ENCODE results near the gene CACNA2D4. TPM values are rescaled to one million over a fixed set of nuclear protein-coding genes. Genes with fewer than 3 reads are reported as not detected.

Gene CACNA2D4
- total RNA-seq, 4 donors from 2014 or later, result 0.84 to 3.8 (median 3.4) TPM

DNA sequence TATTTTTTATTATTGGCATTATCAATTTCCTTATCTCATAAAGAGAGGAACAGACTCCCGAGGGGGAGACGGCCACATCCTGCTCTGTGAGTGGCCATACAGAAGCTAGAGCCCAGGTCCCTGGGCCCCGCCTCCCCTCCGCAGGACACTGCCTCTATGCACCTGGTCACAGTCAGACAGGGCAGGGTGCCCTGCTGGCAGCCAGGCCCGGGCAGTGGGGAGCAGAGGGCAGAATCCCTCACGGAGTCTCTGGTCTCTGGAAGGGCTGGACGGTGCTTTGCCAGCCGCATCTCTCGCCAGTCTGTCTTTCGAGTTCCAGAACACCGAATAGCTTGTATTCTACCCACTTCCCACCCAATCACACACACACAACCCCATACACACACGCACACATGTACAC, 16.4 kb upstream of the CACNA2D4 start:
- Histone ChIP-seq H3K36me3 (peaks cover 0 to 16% (median 11%) of the 10 kb centered on the region in 4 donors), H3K27me3 (no peaks in the 10 kb centered on the region), H3K27ac (replicated peaks in 1 of 4) (no peak overlapping the region), H3K4me3 (no peak overlapping the region), H3K4me1 (peaks cover 34 to 95% (median 73%) of the 10 kb centered on the region in 4 donors), H3K9me3 (no peaks in the 10 kb centered on the region)
- intact Hi-C loops (cut with DNase I), result loop anchor here (5.0 kb wide), 1 partner anchor 283 kb away; no protein-coding TSS in a partner anchor
- TF ChIP-seq, protein P1, sequence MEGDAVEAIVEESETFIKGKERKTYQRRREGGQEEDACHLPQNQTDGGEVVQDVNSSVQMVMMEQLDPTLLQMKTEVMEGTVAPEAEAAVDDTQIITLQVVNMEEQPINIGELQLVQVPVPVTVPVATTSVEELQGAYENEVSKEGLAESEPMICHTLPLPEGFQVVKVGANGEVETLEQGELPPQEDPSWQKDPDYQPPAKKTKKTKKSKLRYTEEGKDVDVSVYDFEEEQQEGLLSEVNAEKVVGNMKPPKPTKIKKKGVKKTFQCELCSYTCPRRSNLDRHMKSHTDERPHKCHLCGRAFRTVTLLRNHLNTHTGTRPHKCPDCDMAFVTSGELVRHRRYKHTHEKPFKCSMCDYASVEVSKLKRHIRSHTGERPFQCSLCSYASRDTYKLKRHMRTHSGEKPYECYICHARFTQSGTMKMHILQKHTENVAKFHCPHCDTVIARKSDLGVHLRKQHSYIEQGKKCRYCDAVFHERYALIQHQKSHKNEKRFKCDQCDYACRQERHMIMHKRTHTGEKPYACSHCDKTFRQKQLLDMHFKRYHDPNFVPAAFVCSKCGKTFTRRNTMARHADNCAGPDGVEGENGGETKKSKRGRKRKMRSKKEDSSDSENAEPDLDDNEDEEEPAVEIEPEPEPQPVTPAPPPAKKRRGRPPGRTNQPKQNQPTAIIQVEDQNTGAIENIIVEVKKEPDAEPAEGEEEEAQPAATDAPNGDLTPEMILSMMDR (IDR thresholded peaks at IDR 0.05), result no peak
- no peak for TF ChIP-seq POLR2A (IDR thresholded peaks at IDR 0.05; ENCODE audit: low read depth)
- TF ChIP-seq POLR2AphosphoS5 (IDR thresholded peaks at IDR 0.05), result no peak
- TF ChIP-seq EP300 (IDR thresholded peaks at IDR 0.05), result no peak
- WGBS, result 87% methylated on average over 10 of the region's 12 CpGs
- no peak for DNase-seq (ENCODE audit: extremely low spot score)

DNA sequence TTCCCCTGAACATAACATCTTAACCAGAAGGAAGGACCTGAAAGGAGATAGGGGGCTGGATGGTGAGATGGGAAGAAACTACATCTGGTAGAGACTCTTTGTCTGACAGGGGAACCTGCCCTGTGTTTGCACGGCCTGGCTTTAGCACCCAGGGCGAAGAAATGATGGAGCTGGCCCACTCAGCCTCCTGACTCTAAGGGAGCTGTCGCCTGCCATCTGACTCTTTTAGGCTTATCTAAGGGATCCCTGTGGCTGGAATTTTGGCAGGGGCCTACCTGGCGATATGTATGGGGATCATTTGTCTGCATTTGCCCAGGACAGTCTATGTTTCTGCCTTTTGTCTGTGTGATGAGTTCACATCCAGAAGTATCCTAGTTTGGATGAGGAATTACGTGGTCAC, 15.6 kb upstream of the CACNA2D4 start:
- no peak for DNase-seq (ENCODE audit: extremely low spot score)
- TF ChIP-seq, protein P1 (IDR thresholded peaks at IDR 0.05), result no peak
- 94% methylated on average over 5 of the region's 5 CpGs for WGBS
- peak overlapping the region; percentile 63 to 77 (median 64) for H3K27ac ChIP-seq (replicated peaks in 1 of 4)
- no peaks in the 10 kb centered on the region for H3K9me3 ChIP-seq
- H3K27me3 ChIP-seq, result no peaks in the 10 kb centered on the region
- no peak overlapping the region for H3K4me3 ChIP-seq
- intact Hi-C loops (cut with DNase I), result no loop called here
- peaks cover 0 to 16% (median 11%) of the 10 kb centered on the region in 4 donors for H3K36me3 ChIP-seq
- H3K4me1 ChIP-seq, result peaks cover 31 to 88% (median 67%) of the 10 kb centered on the region in 4 donors

DNA sequence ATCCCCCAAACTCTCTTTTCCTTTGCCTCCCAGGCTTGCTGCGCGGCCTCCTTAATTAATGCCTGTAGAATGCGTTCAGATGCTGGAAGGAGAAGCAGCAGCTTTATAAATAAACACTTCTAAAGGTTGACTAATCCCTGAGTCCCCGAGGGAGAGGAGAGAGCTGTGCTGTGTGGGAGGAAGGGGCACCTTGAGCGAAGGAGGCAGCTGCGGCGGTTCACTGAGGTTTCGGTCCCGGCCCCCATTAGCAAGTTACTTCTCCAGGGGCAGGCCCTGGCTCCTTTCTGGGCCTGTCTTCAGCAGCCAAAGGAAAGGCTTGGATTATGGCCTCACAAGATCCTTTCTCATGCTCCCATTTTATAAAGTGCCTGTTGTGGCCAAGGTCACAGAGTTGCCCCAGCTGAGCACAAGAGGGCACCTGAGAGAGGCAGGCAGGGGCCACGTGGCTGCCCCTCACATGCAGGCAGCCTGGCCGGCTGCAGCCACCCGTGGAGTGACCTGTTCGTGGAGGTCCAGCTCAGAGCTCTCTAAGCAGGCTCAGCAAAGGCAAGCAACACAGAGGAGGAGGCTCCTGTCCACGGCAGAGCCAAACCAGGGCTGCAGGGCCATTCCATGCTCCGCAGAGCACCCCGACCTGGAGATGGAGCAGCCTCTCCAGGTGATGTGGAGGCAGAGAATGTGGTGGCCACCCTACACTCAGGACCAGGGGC, 15.0 kb upstream of the CACNA2D4 start:
- peaks cover 0 to 14% (median 10%) of the 10 kb centered on the region in 4 donors for H3K36me3 ChIP-seq
- no peaks in the 10 kb centered on the region for H3K9me3 ChIP-seq
- H3K27me3 ChIP-seq, result no peaks in the 10 kb centered on the region
- no peak for TF ChIP-seq EP300 (IDR thresholded peaks at IDR 0.05)
- no peak for TF ChIP-seq POLR2A (IDR thresholded peaks at IDR 0.05; ENCODE audit: low read depth)
- TF ChIP-seq POLR2AphosphoS5 (IDR thresholded peaks at IDR 0.05), result no peak
- TF ChIP-seq, protein P1 (IDR thresholded peaks at IDR 0.05), result no peak
- H3K4me3 ChIP-seq, result no peak overlapping the region
- peaks cover 31 to 87% (median 67%) of the 10 kb centered on the region in 4 donors for H3K4me1 ChIP-seq
- no peak for DNase-seq (ENCODE audit: extremely low spot score)
- H3K27ac ChIP-seq (replicated peaks in 1 of 4), result peak overlapping the region; percentile 63 to 77 (median 64)
- WGBS, result 46% methylated on average over 15 of the region's 16 CpGs
- intact Hi-C loops (cut with DNase I), result no loop called here

DNA sequence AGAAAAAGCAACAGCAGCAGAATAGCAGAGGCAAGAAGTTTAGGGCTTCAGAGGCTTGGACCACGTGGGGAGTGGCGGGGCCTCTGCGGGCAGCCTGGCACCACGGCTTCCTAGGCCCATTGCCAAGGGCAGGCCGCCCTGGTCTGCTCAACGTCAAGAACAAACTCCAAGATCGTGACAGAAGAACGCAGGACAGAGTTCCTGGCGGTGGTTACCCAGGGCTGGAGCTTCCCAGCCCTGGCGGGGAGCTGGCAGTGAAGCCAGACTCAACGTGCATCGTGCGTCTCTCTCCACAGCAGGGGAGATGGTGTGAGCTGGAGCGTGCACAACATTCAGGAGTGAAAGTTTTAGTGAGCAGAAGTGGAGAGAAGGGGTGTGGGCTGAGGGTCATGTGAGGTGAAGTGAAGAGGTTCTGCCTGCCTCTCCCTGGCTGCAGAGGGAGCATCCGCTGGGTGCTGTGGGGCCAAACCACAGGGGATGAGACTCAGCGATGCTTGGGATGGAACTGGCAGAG, 13.9 kb upstream of the CACNA2D4 start:
- Histone ChIP-seq H3K27me3 (no peaks in the 10 kb centered on the region), H3K36me3 (peaks cover 0 to 2% (median 0%) of the 10 kb centered on the region in 4 donors), H3K9me3 (no peaks in the 10 kb centered on the region), H3K4me3 (no peak overlapping the region), H3K4me1 (peaks cover 40 to 87% (median 74%) of the 10 kb centered on the region in 4 donors), H3K27ac (replicated peaks in 1 of 4) (peak overlapping the region; percentile 28 to 77 (median 51))
- intact Hi-C loops (cut with DNase I), result no loop called here
- WGBS, result 33% methylated on average over 14 of the region's 16 CpGs
- TF ChIP-seq POLR2AphosphoS5 (IDR thresholded peaks at IDR 0.05) (peak; percentile 80 to 92), EP300 (IDR thresholded peaks at IDR 0.05) (peak; percentile 55), POLR2A (IDR thresholded peaks at IDR 0.05; ENCODE audit: low read depth) (no peak)
- TF ChIP-seq, protein P1 (IDR thresholded peaks at IDR 0.05), result no peak
- no peak for DNase-seq (ENCODE audit: extremely low spot score)

Data from esophagus muscularis mucosa (tissue), 4 donors.